Esophagus squamous epithelium (tissue), 4 donors: ENCODE data around the gene SHF.

Experiments used
- CTCF ChIP-seq, 6 experiments: fragments of 450-650 bp in 4 of 6; fragments of 200-600 bp in 2 of 6; sonication (generic) in 2 of 6; IDR thresholded peaks; one replicate each; pipeline ENCODE4 v1.5.1; 2016 to 2019; ENCODE audit warnings: antibody characterized with exemption in 6 of 6, mild to moderate bottlenecking in 4 of 6, moderate library complexity in 4 of 6
- POLR2A ChIP-seq, 4 donors: fragments of 450-650 bp; IDR thresholded peaks; one replicate each; pipeline ENCODE4 v1.6.1; 2017; ENCODE audit warnings: antibody characterized with exemption in 4 of 4, mild to moderate bottlenecking in 4 of 4, moderate library complexity in 3 of 4

- TF ChIP-seq POLR2A (IDR thresholded peaks at IDR 0.05) (no peak), CTCF (IDR thresholded peaks at IDR 0.05) (no peak)
Measured at GRCh38 chr15:45221053-45221599, 33.4 kb upstream of the SHF start.
